Stimulated activated CD8-positive, alpha-beta memory T cell treated with anti-CD3 and anti-CD28 coated beads, Interleukin-15, amount 100 ng/mL, for 48 hours (primary cell): Measurements from ENCODE around the gene ITGB8.
"Not testable (repeated sequence)": the region's sequence is repeated elsewhere in the genome, so short reads cannot be mapped to it uniquely, and the experiment has no call there.

ENCODE experiments used
- DNase-seq, 2 donors: peaks; one replicate each; pipeline ENCODE4 v3.0.0-alpha.2; 2020; ENCODE audit warnings: low read depth in 2 of 2

ITGB8 gene

GRCh38 chr7:20330239-20330927 is at the start of gene ITGB8:
Gene ITGB8, plus strand, starts transcription at chr7:20330900. Its CDS starts 907 bp downstream, at chr7:20331807.
- DNase-seq: peak; percentile 71 to 75

DNA sequence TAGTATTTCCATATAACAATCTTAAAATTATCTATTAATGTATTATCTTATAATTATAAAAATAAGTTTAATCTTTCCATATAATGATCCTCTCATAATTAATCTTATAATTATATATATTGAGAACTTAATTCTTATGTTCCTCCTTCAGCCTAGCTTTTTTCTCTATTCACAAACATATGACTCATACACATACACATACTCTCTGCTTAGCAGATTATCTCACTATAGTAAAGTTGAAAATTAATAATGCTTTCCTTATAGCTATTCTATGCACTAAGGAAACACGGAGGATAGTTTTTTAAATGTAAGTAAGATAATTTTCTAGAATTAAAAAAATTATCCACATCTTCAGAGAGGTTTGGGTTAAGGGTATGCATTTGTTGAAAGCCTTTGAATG is 47.7 kb upstream of the ITGB8 start:
- no peak for DNase-seq

GRCh38 chr7:20283385-20283784 is 47.3 kb upstream of the ITGB8 start:
- DNase-seq: no peak

DNA sequence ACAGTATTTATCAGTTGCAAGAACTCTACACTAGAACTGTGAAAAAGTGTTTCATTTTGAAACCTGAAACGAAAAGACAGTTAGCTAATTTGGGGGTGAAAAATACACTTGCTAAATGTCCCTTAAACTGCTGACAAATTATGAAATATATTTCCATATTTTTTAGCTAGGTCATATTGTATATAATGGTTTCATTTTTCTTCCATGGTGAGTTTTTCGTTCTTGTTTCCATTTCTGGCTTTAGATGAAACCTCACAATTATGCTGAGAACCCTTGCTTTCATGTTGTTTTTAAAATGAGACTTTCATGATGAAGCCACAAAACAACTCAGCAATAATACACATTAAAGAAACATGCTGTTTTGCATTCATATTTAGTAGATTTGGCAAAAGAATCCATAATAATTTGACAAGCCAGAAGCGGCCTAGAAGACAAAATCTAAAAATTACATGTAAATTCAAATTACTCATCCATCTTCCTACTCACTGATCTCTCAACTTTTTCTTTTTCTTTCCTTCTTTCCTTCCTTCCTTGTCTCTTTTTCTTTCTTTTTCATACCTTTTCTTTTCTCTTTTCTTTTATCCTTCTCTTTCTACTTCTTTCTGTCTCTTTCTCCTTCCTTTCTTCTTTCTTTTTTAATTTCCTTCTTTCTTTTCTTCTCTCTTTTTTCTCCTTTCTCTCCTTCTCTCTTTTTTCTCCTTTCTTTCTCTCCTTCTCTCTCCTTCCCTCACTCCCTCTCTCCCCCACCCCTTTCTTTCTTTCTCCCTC is 46.5 kb upstream of the ITGB8 start:
- no peak for DNase-seq

DNA sequence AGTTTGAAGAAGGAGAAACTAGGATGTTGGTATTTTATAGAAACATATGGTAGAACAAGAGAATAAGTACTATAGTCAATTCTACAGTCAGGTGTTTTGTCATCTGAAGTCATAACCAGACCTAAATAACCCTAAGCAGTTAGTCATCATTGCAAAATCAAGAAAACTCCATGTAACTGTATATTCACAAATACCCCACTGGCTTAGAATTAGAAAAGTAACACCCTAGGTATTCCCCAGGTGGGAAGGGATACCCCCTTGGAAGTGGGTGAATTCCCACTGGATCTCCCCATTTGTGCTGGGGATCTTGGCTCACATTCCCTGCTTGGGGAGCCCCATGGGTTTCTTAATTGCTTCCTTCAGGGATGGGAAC is 45.9 kb upstream of the ITGB8 start:
- DNase-seq: no peak

- no peak for DNase-seq
Observed at GRCh38 chr7:20287317-20287716, 43.4 kb upstream of the ITGB8 start.

- DNase-seq: no peak
Observed at GRCh38 chr7:20288036-20288435, 42.7 kb upstream of the ITGB8 start.

GRCh38 chr7:20290505-20291111 is 40.1 kb upstream of the ITGB8 start:
- DNase-seq: no peak

GRCh38 chr7:20293336-20293735 is 37.4 kb upstream of the ITGB8 start:
- no peak for DNase-seq

DNA sequence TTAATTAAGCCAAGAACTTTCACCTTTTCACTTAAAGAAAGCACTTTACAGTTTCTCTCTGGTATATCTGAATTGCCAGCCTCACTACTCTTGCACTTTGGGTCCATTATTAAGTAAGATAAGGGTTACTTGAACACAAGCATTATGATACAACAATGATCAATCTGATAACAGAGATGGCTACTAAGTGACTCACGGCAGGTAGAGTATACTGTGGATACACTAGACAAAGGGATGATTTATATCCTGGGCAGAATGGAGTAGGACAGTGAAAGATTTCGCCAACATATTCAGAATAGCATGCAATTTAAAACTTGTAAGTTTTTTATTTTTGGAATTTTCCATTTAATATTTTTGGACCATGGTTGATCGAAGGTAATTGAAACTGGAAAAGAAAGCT is 34.3 kb upstream of the ITGB8 start:
- DNase-seq: no peak

DNA sequence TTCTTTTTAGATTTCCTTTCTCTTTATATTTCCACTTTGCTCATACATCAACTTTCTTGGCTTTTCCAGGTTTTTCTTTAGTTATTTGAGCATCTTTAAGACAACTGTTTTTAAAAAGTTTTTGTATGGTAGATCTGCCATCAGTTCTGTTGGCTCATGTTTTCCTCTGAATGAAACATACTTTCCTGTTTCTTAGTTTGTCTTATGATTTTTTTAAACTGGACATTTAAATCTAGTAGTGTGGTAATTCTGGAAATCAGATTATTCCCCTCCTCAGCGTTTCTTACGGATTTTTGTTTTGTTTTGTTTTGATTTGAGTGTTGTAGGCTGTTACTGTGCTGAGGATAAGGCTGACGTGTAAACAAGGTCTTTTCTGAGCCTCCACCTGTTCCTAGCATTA is 33.8 kb upstream of the ITGB8 start:
- no peak for DNase-seq

- no peak for DNase-seq
Observed at GRCh38 chr7:20298486-20298901, 32.2 kb upstream of the ITGB8 start.

DNA sequence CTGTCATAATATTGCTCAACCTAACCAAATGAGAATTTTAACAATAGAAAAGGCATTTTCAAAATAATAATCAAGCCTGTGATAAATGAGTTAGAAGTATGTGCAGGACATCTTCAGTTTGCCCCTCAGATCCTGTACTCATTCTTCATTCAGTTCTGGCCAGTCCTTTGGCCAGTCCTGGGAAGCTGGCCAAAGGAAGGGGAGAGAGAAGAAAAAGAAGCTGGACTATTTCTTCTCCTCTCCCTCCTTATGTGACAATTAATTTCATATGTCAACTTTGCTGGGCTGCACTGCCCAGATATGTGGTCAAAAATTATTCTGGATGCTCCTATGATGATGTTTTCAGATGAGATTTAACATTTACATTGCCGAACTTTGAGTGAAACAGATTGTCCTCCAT is 31.6 kb upstream of the ITGB8 start:
- DNase-seq: no peak

DNA sequence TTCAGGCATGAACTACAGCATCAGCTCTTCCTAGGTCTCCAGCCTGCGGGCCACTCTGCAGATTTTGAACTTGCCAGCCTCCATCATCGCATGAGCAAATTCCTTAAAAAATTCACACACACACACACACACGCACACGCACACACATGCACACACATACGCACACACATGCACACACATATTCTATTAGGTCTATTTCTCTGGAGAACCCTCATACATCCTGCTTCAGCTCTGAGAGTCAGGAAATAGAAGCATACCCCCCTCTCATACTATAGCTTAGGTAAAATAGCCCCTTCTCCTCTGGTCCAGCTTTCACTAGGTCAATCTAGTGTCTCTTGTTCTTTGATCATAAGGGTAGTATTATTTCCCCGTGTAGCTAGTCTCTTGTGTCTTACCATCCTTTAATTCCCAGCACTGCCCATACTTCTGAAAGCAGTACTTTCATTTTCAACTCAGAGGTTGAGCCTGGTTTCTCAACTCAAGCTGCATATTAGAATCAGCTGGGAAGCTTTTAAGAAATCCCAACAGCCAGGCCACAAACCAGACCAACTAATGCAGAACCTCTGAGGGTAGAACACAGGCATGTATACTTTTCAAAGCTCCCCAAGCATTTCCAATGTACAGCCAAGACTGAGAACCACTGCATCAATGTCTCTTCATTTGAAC is 30.9 kb upstream of the ITGB8 start:
- no peak for DNase-seq

GRCh38 chr7:20301311-20301939 is 29.3 kb upstream of the ITGB8 start:
- no peak for DNase-seq

- not testable (repeated sequence) for DNase-seq
Observed at GRCh38 chr7:20302300-20302699, 28.4 kb upstream of the ITGB8 start.

DNA sequence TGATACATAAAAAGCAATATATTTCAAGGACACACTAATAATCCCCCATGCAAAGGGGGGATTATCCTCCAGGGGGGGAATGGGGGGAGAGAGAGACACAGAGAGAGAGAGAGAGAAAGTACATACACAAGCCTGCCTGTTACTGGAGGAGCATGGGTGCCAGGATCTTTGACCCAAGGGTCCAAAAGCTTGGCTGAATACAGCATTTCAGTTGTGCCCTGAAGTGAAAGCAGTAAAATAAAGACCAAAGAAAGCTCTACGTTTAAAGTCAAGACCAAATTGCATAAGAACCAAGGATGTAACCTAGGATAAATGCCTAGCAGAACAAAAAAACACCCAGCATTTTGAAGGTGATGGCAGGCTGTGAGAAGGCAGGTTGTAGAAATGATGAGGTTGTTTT is 27.8 kb upstream of the ITGB8 start:
- no peak for DNase-seq

DNA sequence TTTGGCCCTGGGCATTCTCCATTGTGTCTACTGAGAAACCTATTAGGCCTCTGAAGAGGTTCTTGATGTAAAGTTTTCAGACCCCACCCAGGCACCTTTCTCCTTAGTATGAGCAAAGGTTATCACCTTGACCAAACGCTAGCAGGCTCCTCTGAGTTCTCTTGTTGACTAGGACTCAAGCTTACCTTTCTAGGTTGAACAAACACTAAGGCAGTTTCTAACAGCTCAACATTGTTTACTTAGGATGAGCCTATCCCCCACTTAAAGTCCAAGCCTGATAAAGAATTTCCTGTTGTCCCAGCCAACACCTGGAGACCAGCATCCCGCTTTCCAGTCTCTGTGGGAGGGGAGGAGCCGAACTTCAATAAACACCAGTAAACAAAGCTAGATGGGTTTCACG is 26.3 kb upstream of the ITGB8 start:
- no peak for DNase-seq

DNA sequence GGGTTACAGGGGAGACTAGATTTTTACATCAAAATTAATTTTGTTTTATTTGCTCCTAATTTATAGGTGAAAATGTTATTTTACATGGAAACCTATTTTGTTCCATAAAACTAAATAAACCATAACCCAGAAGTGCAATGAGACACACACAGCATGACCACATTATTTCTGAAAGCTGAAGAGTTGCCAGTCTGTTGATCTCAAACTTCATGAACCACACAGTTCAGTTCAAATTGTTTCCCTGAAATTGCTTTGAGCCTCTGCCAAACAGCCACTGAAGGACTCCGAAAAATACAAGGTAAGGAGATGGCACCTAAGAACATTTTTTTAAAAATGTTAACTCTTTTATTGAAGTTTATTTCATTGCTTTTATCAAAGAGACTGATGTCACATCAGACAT is 25.0 kb upstream of the ITGB8 start:
- DNase-seq: no peak

- no peak for DNase-seq
Observed at GRCh38 chr7:20306180-20306946, 24.3 kb upstream of the ITGB8 start.

GRCh38 chr7:20307119-20307518 is 23.6 kb upstream of the ITGB8 start:
- DNase-seq: no peak
